SK-N-SH treated with all-trans-retinoic acid at 6 μM for 48 hours (cell line): Measurements from ENCODE around the gene SOS1.

Experiments
- ISL1 ChIP-seq: fragments of 250-450 bp; sonication (Bioruptor Pico); IDR thresholded peaks from 2 replicates; pipeline ENCODE4 v2.1.2; 2022; ENCODE audit warnings: mild to moderate bottlenecking, moderate library complexity
- PPARA ChIP-seq: fragments of 250-450 bp; sonication (Bioruptor Pico); IDR thresholded peaks from 2 replicates; pipeline ENCODE4 v1.5.0; 2020; ENCODE audit warnings: mild to moderate bottlenecking, borderline replicate concordance
- TCF4 ChIP-seq: fragments of 250-450 bp; sonication (Bioruptor Pico); IDR thresholded peaks from 2 replicates; pipeline ENCODE4 v1.8.0; 2021; ENCODE audit warnings: mild to moderate bottlenecking, moderate library complexity, borderline replicate concordance
- ZC3H10 ChIP-seq: fragments of 250-450 bp; sonication (Bioruptor Pico); IDR thresholded peaks from 2 replicates; pipeline ENCODE4 v1.5.1; 2021; ENCODE audit warnings: mild to moderate bottlenecking, moderate library complexity

DNA sequence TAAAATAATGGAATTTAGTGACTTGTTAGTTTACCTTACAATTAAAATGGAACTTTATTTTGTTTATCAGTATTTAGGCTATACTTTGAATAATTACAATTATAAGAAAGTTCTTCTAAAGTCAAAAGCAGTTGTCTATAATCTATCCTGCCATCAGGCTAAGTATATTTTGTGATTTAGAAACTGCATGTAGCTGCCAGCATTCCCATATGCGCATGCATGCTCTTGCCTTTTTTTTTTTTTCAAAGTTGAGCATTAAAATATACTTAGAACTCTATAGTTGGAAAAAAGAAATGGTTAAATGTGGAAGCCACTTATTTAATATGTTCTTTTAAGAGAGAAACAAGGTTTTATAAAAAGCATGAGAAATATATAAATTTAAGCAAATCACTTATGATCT is 132.1 kb downstream of the SOS1 start:
- TF ChIP-seq TCF4 (CRISPR knock-in tag) (no peak), PPARA (CRISPR knock-in tag) (no peak), ISL1 (CRISPR knock-in tag) (no peak), ZC3H10 (CRISPR knock-in tag) (no peak)
